ENCODE measurements around the gene PDGFB.

DNA sequence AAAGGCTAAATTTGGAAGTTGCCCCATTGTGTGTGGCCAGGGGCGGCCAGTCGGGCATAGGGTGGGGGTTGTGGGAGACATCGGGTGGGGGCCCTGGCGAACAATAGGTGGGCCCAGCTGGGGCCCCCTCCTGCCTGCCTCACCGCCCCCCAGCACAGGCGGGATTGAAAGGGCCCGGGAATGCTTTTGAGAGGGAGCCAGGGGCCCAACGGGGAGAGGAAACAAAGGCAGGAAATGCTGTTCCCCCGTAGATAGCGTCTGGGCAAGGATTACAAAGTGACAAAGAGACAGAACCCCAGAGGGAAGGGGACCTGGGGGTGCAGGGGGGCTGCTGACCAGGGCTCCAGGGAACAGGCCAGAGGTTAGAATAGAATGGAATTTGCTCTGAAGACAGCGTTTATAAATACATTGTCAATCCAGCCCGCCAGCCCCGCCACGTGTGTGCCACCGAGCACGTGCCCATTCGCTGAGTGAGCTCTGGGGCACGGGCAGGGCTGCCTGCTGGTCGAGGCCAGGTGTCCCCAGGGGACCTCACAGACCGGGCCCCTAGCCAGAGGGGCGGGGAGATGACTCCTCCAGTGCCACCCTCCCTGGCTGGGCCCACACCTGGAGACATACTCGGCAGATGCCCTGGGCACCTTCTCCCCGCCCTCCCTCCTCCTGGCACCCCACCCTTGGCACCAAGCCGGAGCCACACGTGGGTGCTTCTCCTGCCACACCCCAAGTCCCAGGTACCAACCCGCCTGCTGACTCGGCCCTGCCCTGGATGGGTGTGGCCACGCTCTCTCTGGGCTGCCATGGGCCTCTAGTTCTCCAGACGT, 9.7 kb downstream of the PDGFB start:
- TF ChIP-seq, protein P1, sequence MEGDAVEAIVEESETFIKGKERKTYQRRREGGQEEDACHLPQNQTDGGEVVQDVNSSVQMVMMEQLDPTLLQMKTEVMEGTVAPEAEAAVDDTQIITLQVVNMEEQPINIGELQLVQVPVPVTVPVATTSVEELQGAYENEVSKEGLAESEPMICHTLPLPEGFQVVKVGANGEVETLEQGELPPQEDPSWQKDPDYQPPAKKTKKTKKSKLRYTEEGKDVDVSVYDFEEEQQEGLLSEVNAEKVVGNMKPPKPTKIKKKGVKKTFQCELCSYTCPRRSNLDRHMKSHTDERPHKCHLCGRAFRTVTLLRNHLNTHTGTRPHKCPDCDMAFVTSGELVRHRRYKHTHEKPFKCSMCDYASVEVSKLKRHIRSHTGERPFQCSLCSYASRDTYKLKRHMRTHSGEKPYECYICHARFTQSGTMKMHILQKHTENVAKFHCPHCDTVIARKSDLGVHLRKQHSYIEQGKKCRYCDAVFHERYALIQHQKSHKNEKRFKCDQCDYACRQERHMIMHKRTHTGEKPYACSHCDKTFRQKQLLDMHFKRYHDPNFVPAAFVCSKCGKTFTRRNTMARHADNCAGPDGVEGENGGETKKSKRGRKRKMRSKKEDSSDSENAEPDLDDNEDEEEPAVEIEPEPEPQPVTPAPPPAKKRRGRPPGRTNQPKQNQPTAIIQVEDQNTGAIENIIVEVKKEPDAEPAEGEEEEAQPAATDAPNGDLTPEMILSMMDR (IDR thresholded peaks at IDR 0.05) = no peak
- no peak for TF ChIP-seq EZH2 (IDR thresholded peaks at IDR 0.05; ENCODE audit: borderline replicate concordance, insufficient read depth, low read depth, low read length, poor library complexity, severe bottlenecking)

Data from B cell (primary cell).